ENCODE measurements around the gene GABRB1.

GABRB1 gene

GRCh38 chr4:47415719-47416118 is 384.4 kb downstream of the GABRB1 start:
- H3K4me3 ChIP-seq: no peak overlapping the region
- TF ChIP-seq POLR2AphosphoS5 (IDR thresholded peaks at IDR 0.05; ENCODE audit: borderline replicate concordance, low read depth, low read length): no peak
- TF ChIP-seq FOXP2 (optimal IDR thresholded peaks at IDR 0.05; ENCODE audit: control extremely low read depth, extremely low read length, insufficient read depth): no peak
- no peak for TF ChIP-seq EZH2 (IDR thresholded peaks at IDR 0.05)

GRCh38 chr4:47418147-47418546 is 386.8 kb downstream of the GABRB1 start:
- no peaks in the 10 kb centered on the region for H3K36me3 ChIP-seq (ENCODE audit: insufficient read depth, low read length)
- no peak overlapping the region for H3K9ac ChIP-seq (ENCODE audit: insufficient read length)
- H3K4me3 ChIP-seq: no peak overlapping the region
- H3K9me3 ChIP-seq (ENCODE audit: low read depth, low read length): no peaks in the 10 kb centered on the region
- TF ChIP-seq EZH2 (IDR thresholded peaks at IDR 0.05) (no peak), FOXP2 (optimal IDR thresholded peaks at IDR 0.05; ENCODE audit: control extremely low read depth, extremely low read length, insufficient read depth) (no peak), POLR2AphosphoS5 (IDR thresholded peaks at IDR 0.05; ENCODE audit: borderline replicate concordance, low read depth, low read length) (no peak)
- no peak overlapping the region for H3K27ac ChIP-seq
- DNase-seq (ENCODE audit: low read depth, low spot score): no peak

More at GRCh38 chr4:47415719-47416118, 384.4 kb downstream of the GABRB1 start:
- no peaks in the 10 kb centered on the region for H3K9me3 ChIP-seq (ENCODE audit: low read depth, low read length)
- DNase-seq (ENCODE audit: low read depth, low spot score): no peak
- H3K36me3 ChIP-seq (ENCODE audit: insufficient read depth, low read length): no peaks in the 10 kb centered on the region
- no peak overlapping the region for H3K27ac ChIP-seq
- no peak overlapping the region for H3K9ac ChIP-seq (ENCODE audit: insufficient read length)

GRCh38 chr4:47419296-47419695 is 387.9 kb downstream of the GABRB1 start:
- Histone ChIP-seq H3K27ac (no peak overlapping the region), H3K36me3 (ENCODE audit: insufficient read depth, low read length) (no peaks in the 10 kb centered on the region), H3K9ac (ENCODE audit: insufficient read length) (no peak overlapping the region), H3K4me3 (no peak overlapping the region), H3K9me3 (ENCODE audit: low read depth, low read length) (no peaks in the 10 kb centered on the region)
- TF ChIP-seq POLR2AphosphoS5 (IDR thresholded peaks at IDR 0.05; ENCODE audit: borderline replicate concordance, low read depth, low read length) (no peak), FOXP2 (optimal IDR thresholded peaks at IDR 0.05; ENCODE audit: control extremely low read depth, extremely low read length, insufficient read depth) (no peak), EZH2 (IDR thresholded peaks at IDR 0.05) (no peak)
- no peak for DNase-seq (ENCODE audit: low read depth, low spot score)

- DNase-seq (ENCODE audit: low read depth, low spot score): no peak
- Histone ChIP-seq H3K9ac (ENCODE audit: insufficient read length) (no peak overlapping the region), H3K27ac (no peak overlapping the region), H3K36me3 (ENCODE audit: insufficient read depth, low read length) (no peaks in the 10 kb centered on the region), H3K9me3 (ENCODE audit: low read depth, low read length) (no peaks in the 10 kb centered on the region), H3K4me3 (no peak overlapping the region)
- no peak for TF ChIP-seq POLR2AphosphoS5 (IDR thresholded peaks at IDR 0.05; ENCODE audit: borderline replicate concordance, low read depth, low read length)
- TF ChIP-seq FOXP2 (optimal IDR thresholded peaks at IDR 0.05; ENCODE audit: control extremely low read depth, extremely low read length, insufficient read depth): no peak
- TF ChIP-seq EZH2 (IDR thresholded peaks at IDR 0.05): no peak
Measured at GRCh38 chr4:47425628-47426027, 394.3 kb downstream of the GABRB1 start.

GRCh38 chr4:47427935-47428334 is 396.6 kb downstream of the GABRB1 start:
- Histone ChIP-seq H3K36me3 (ENCODE audit: insufficient read depth, low read length) (no peaks in the 10 kb centered on the region), H3K9ac (ENCODE audit: insufficient read length) (no peak overlapping the region), H3K27ac (no peak overlapping the region), H3K9me3 (ENCODE audit: low read depth, low read length) (no peaks in the 10 kb centered on the region), H3K4me3 (no peak overlapping the region)
- TF ChIP-seq POLR2AphosphoS5 (IDR thresholded peaks at IDR 0.05; ENCODE audit: borderline replicate concordance, low read depth, low read length) (no peak), FOXP2 (optimal IDR thresholded peaks at IDR 0.05; ENCODE audit: control extremely low read depth, extremely low read length, insufficient read depth) (no peak)
- DNase-seq (ENCODE audit: low read depth, low spot score): no peak

- DNase-seq (ENCODE audit: low read depth, low spot score): no peak
- Histone ChIP-seq H3K36me3 (ENCODE audit: insufficient read depth, low read length) (no peaks in the 10 kb centered on the region), H3K9ac (ENCODE audit: insufficient read length) (no peak overlapping the region), H3K27ac (no peak overlapping the region), H3K9me3 (ENCODE audit: low read depth, low read length) (no peaks in the 10 kb centered on the region), H3K4me3 (no peak overlapping the region)
- TF ChIP-seq POLR2AphosphoS5 (IDR thresholded peaks at IDR 0.05; ENCODE audit: borderline replicate concordance, low read depth, low read length): no peak
- no peak for TF ChIP-seq FOXP2 (optimal IDR thresholded peaks at IDR 0.05; ENCODE audit: control extremely low read depth, extremely low read length, insufficient read depth)
- TF ChIP-seq EZH2 (IDR thresholded peaks at IDR 0.05): no peak
Measured at GRCh38 chr4:47432749-47433148, 401.4 kb downstream of the GABRB1 start.

GRCh38 chr4:47434931-47435330 is 403.6 kb downstream of the GABRB1 start:
- no peak overlapping the region for H3K4me3 ChIP-seq
- TF ChIP-seq POLR2AphosphoS5 (IDR thresholded peaks at IDR 0.05; ENCODE audit: borderline replicate concordance, low read depth, low read length): no peak
- no peak for TF ChIP-seq EZH2 (IDR thresholded peaks at IDR 0.05)
- no peak for TF ChIP-seq FOXP2 (optimal IDR thresholded peaks at IDR 0.05; ENCODE audit: control extremely low read depth, extremely low read length, insufficient read depth)
- DNase-seq (ENCODE audit: low read depth, low spot score): no peak
- H3K9me3 ChIP-seq (ENCODE audit: low read depth, low read length): no peaks in the 10 kb centered on the region
- no peaks in the 10 kb centered on the region for H3K36me3 ChIP-seq (ENCODE audit: insufficient read depth, low read length)
- no peak overlapping the region for H3K27ac ChIP-seq
- H3K9ac ChIP-seq (ENCODE audit: insufficient read length): no peak overlapping the region

GRCh38 chr4:47442980-47443379 is 411.6 kb downstream of the GABRB1 start:
- no peaks in the 10 kb centered on the region for H3K9me3 ChIP-seq (ENCODE audit: low read depth, low read length)
- H3K27ac ChIP-seq: no peak overlapping the region
- no peaks in the 10 kb centered on the region for H3K36me3 ChIP-seq (ENCODE audit: insufficient read depth, low read length)
- DNase-seq (ENCODE audit: low read depth, low spot score): no peak
- TF ChIP-seq EZH2 (IDR thresholded peaks at IDR 0.05) (no peak), FOXP2 (optimal IDR thresholded peaks at IDR 0.05; ENCODE audit: control extremely low read depth, extremely low read length, insufficient read depth) (no peak), POLR2AphosphoS5 (IDR thresholded peaks at IDR 0.05; ENCODE audit: borderline replicate concordance, low read depth, low read length) (no peak)
- H3K9ac ChIP-seq (ENCODE audit: insufficient read length): no peak overlapping the region
- no peak overlapping the region for H3K4me3 ChIP-seq

- H3K9me3 ChIP-seq (ENCODE audit: low read depth, low read length): no peaks in the 10 kb centered on the region
- no peak overlapping the region for H3K9ac ChIP-seq (ENCODE audit: insufficient read length)
- no peak for DNase-seq (ENCODE audit: low read depth, low spot score)
- TF ChIP-seq FOXP2 (optimal IDR thresholded peaks at IDR 0.05; ENCODE audit: control extremely low read depth, extremely low read length, insufficient read depth) (no peak), EZH2 (IDR thresholded peaks at IDR 0.05) (no peak), POLR2AphosphoS5 (IDR thresholded peaks at IDR 0.05; ENCODE audit: borderline replicate concordance, low read depth, low read length) (no peak)
- no peaks in the 10 kb centered on the region for H3K36me3 ChIP-seq (ENCODE audit: insufficient read depth, low read length)
- H3K4me3 ChIP-seq: no peak overlapping the region
- no peak overlapping the region for H3K27ac ChIP-seq
Measured at GRCh38 chr4:47444031-47444430, 412.7 kb downstream of the GABRB1 start.

All from SK-N-MC (cell line).